MM.1S (cell line): ENCODE results near the gene G2E3.

ENCODE experiments used
- DNase-seq: peaks from one replicate; pipeline ENCODE4 v3.0.0-alpha.2; 2015
- H2AFZ ChIP-seq: fragments of 300-600 bp; sonication (generic); 2 replicates; pipeline ENCODE4 v1.6.0; 2016; ENCODE audit warnings: antibody characterized with exemption, low read length
- H3F3A ChIP-seq: fragments of 300-600 bp; sonication (generic); 2 replicates; pipeline ENCODE4 v1.6.1; 2016; ENCODE audit warnings: mild to moderate bottlenecking, antibody characterized with exemption, low read length, moderate library complexity, mixed read lengths; ENCODE audit not compliant: insufficient read depth
- H3K27ac ChIP-seq: fragments of 300-600 bp; sonication (generic); 2 replicates; pipeline ENCODE4 v1.5.1; 2016; ENCODE audit warnings: mild to moderate bottlenecking, low read length
- H3K27me3 ChIP-seq: fragments of 300-600 bp; sonication (generic); replicated peaks from 2 replicates; pipeline ENCODE4 v1.6.0; 2016; ENCODE audit warnings: low read length; ENCODE audit not compliant: insufficient read depth
- H3K36me3 ChIP-seq: fragments of 300-600 bp; sonication (generic); replicated peaks from 2 replicates; pipeline ENCODE4 v1.6.1; 2016; ENCODE audit warnings: mild to moderate bottlenecking, low read length, mixed read lengths; ENCODE audit not compliant: insufficient read depth
- H3K4me1 ChIP-seq: fragments of 300-600 bp; sonication (generic); 2 replicates; pipeline ENCODE4 v1.6.1; 2016; ENCODE audit warnings: low read length, mixed read lengths
- H3K4me2 ChIP-seq: fragments of 300-600 bp; sonication (generic); 2 replicates; pipeline ENCODE4 v1.6.0; 2016; ENCODE audit warnings: low read depth, low read length
- H3K4me3 ChIP-seq: fragments of 300-600 bp; sonication (generic); 2 replicates; pipeline ENCODE4 v1.5.1; 2016; ENCODE audit warnings: low read length, mixed read lengths
- H3K79me2 ChIP-seq: fragments of 300-600 bp; sonication (generic); 2 replicates; pipeline ENCODE4 v1.6.1; 2016; ENCODE audit warnings: mixed run types, low read length, mixed read lengths
- H3K9ac ChIP-seq: fragments of 300-600 bp; sonication (generic); 2 replicates; pipeline ENCODE4 v1.6.1; 2016; ENCODE audit warnings: low read length, mixed read lengths
- H3K9me2 ChIP-seq: fragments of 300-600 bp; sonication (generic); replicated peaks from 2 replicates; pipeline ENCODE4 v1.6.1; 2016; ENCODE audit warnings: mild to moderate bottlenecking, low read length, mixed read lengths; ENCODE audit not compliant: insufficient read depth
- H3K9me3 ChIP-seq: fragments of 300-600 bp; sonication (generic); replicated peaks from 2 replicates; pipeline ENCODE4 v1.6.1; 2016; ENCODE audit warnings: mild to moderate bottlenecking, low read length, mixed read lengths; ENCODE audit not compliant: insufficient read depth
- H4K20me1 ChIP-seq: fragments of 300-600 bp; sonication (generic); 2 replicates; pipeline ENCODE4 v1.6.1; 2016; ENCODE audit warnings: mild to moderate bottlenecking, low read length, moderate library complexity, mixed read lengths; ENCODE audit not compliant: insufficient read depth
- EZH2 ChIP-seq: fragments of 300-600 bp; sonication (generic); optimal IDR thresholded peaks from 2 replicates; pipeline ENCODE3; 2017; ENCODE audit warnings: low read depth, mild to moderate bottlenecking, antibody characterized with exemption, low read length, mixed read lengths
- EZH2phosphoT487 ChIP-seq: fragments of 300-600 bp; sonication (generic); IDR thresholded peaks from 2 replicates; pipeline ENCODE4 v1.6.1; 2018; ENCODE audit warnings: antibody characterized with exemption, low read length
- TF ChIP-seq, protein P1 (sequence below): fragments of 300-600 bp; sonication (generic); IDR thresholded peaks from 2 replicates; pipeline ENCODE4 v1.5.1; 2016; ENCODE audit warnings: antibody characterized with exemption, low read length, mixed read lengths

Gene G2E3

GRCh38 chr14:30519961-30520360, 39.0 kb upstream of the G2E3 start:
- no peak for DNase-seq
- no peaks in the 10 kb centered on the region for H3K9me2 ChIP-seq
- H4K20me1 ChIP-seq: no peaks in the 10 kb centered on the region
- no peaks in the 10 kb centered on the region for H3K9me3 ChIP-seq
- H3K4me3 ChIP-seq: no peak overlapping the region
- H3K9ac ChIP-seq: no peak overlapping the region
- no peaks in the 10 kb centered on the region for H3K27me3 ChIP-seq
- peaks cover 4% of the 10 kb centered on the region; the same call in 1 of the 2 replicates for H3K4me1 ChIP-seq
- TF ChIP-seq, protein P1, sequence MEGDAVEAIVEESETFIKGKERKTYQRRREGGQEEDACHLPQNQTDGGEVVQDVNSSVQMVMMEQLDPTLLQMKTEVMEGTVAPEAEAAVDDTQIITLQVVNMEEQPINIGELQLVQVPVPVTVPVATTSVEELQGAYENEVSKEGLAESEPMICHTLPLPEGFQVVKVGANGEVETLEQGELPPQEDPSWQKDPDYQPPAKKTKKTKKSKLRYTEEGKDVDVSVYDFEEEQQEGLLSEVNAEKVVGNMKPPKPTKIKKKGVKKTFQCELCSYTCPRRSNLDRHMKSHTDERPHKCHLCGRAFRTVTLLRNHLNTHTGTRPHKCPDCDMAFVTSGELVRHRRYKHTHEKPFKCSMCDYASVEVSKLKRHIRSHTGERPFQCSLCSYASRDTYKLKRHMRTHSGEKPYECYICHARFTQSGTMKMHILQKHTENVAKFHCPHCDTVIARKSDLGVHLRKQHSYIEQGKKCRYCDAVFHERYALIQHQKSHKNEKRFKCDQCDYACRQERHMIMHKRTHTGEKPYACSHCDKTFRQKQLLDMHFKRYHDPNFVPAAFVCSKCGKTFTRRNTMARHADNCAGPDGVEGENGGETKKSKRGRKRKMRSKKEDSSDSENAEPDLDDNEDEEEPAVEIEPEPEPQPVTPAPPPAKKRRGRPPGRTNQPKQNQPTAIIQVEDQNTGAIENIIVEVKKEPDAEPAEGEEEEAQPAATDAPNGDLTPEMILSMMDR: no peak
- TF ChIP-seq EZH2: no peak
- TF ChIP-seq EZH2phosphoT487: no peak
- H2AFZ ChIP-seq: no peak overlapping the region
- no peaks in the 10 kb centered on the region for H3K79me2 ChIP-seq
- H3F3A ChIP-seq: no peaks in the 10 kb centered on the region
- H3K27ac ChIP-seq: no peak overlapping the region
- no peak overlapping the region for H3K4me2 ChIP-seq
- no peaks in the 10 kb centered on the region for H3K36me3 ChIP-seq

GRCh38 chr14:30520536-30520935, 38.4 kb upstream of the G2E3 start:
- Histone ChIP-seq H3K9ac (no peak overlapping the region), H3K27ac (no peak overlapping the region), H3K9me2 (no peaks in the 10 kb centered on the region), H3K36me3 (no peaks in the 10 kb centered on the region), H3F3A (no peaks in the 10 kb centered on the region), H2AFZ (no peak overlapping the region), H4K20me1 (no peaks in the 10 kb centered on the region), H3K4me2 (no peak overlapping the region), H3K27me3 (no peaks in the 10 kb centered on the region), H3K79me2 (no peaks in the 10 kb centered on the region), H3K9me3 (no peaks in the 10 kb centered on the region), H3K4me3 (no peak overlapping the region), H3K4me1 (peaks cover 4% of the 10 kb centered on the region; the same call in 1 of the 2 replicates)
- DNase-seq: no peak
- no peak for TF ChIP-seq EZH2phosphoT487
- TF ChIP-seq, protein P1: no peak
- TF ChIP-seq EZH2: no peak

GRCh38 chr14:30521899-30522736, 36.8 kb upstream of the G2E3 start:
- Histone ChIP-seq H3F3A (no peaks in the 10 kb centered on the region), H4K20me1 (no peaks in the 10 kb centered on the region), H3K36me3 (no peaks in the 10 kb centered on the region), H3K4me2 (peak overlapping the region; percentile 81), H3K4me3 (no peak overlapping the region), H3K27ac (peak overlapping the region; percentile 21; the same call in 1 of the 2 replicates), H3K4me1 (peaks cover 4% of the 10 kb centered on the region; the same call in 1 of the 2 replicates), H3K9me2 (no peaks in the 10 kb centered on the region), H3K27me3 (no peaks in the 10 kb centered on the region), H3K9ac (no peak overlapping the region), H3K79me2 (no peaks in the 10 kb centered on the region), H3K9me3 (no peaks in the 10 kb centered on the region), H2AFZ (peak overlapping the region; percentile 61)
- DNase-seq: peak; percentile 61
- TF ChIP-seq EZH2: no peak
- TF ChIP-seq, protein P1: peak; percentile 52
- no peak for TF ChIP-seq EZH2phosphoT487
